Activated naive CD8-positive, alpha-beta T cell treated with anti-CD3 and anti-CD28 coated beads, Interleukin-2, amount 50 U/mL, for 16 hours (primary cell): Measurements from ENCODE around the gene ACTRT2.

Experiments used
- DNase-seq: peaks from one replicate; pipeline ENCODE4 v3.0.0-alpha.2; 2020; ENCODE audit warnings: low read depth, low spot score

ACTRT2 gene

GRCh38 chr1:2983706-2984398 lies 37.4 kb upstream of the ACTRT2 start:
- DNase-seq: no peak

GRCh38 chr1:2984399-2985061 lies 36.7 kb upstream of the ACTRT2 start:
- no peak for DNase-seq

- DNase-seq: no peak
Measured at GRCh38 chr1:2985067-2985561, 36.2 kb upstream of the ACTRT2 start.

- DNase-seq: no peak
Measured at GRCh38 chr1:2985694-2986548, 35.3 kb upstream of the ACTRT2 start.

GRCh38 chr1:2986549-2987305 lies 34.5 kb upstream of the ACTRT2 start:
- no peak for DNase-seq

- no peak for DNase-seq
Measured at GRCh38 chr1:2987773-2988172, 33.5 kb upstream of the ACTRT2 start.

- DNase-seq: no peak
Measured at GRCh38 chr1:2988256-2988655, 33.0 kb upstream of the ACTRT2 start.

GRCh38 chr1:2989185-2989584 lies 32.1 kb upstream of the ACTRT2 start:
- DNase-seq: no peak

GRCh38 chr1:2989976-2990375 lies 31.3 kb upstream of the ACTRT2 start:
- DNase-seq: no peak

- DNase-seq: no peak
Measured at GRCh38 chr1:2990376-2991115, 30.7 kb upstream of the ACTRT2 start.

GRCh38 chr1:2991753-2992495 lies 29.3 kb upstream of the ACTRT2 start:
- no peak for DNase-seq

- no peak for DNase-seq
Measured at GRCh38 chr1:2998503-2999100, 22.7 kb upstream of the ACTRT2 start.

- no peak for DNase-seq
Measured at GRCh38 chr1:2999138-2999537, 22.1 kb upstream of the ACTRT2 start.

- DNase-seq: no peak
Measured at GRCh38 chr1:2999571-2999970, 21.7 kb upstream of the ACTRT2 start.

GRCh38 chr1:3000214-3000613 lies 21.1 kb upstream of the ACTRT2 start:
- DNase-seq: no peak

- no peak for DNase-seq
Measured at GRCh38 chr1:3000671-3001470, 20.4 kb upstream of the ACTRT2 start.

GRCh38 chr1:3001471-3002348 lies 19.6 kb upstream of the ACTRT2 start:
- no peak for DNase-seq
